ENCODE data around the gene SERPINA3.
"Not testable (repeated sequence)": the region's sequence is repeated elsewhere in the genome, so short reads cannot be mapped to it uniquely, and the experiment has no call there.

DNA sequence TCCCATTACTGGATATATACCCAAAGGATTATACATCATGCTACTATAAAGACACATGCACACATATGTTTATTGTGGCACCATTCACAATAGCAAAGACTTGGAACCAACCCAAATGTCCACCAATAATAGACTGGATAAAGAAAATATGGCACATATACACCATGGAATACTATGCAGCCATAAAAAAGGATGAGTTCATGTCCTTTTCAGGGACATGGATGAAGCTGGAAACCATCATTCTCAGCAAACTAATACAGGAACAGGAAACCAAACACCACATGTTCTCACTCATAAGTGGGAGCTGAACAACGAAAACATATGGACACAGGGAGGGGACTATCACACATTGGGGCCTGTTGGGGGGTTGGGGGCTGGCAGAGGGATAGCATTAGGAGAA is 3.2 kb upstream of the SERPINA3 start:
- TF ChIP-seq, protein P1, sequence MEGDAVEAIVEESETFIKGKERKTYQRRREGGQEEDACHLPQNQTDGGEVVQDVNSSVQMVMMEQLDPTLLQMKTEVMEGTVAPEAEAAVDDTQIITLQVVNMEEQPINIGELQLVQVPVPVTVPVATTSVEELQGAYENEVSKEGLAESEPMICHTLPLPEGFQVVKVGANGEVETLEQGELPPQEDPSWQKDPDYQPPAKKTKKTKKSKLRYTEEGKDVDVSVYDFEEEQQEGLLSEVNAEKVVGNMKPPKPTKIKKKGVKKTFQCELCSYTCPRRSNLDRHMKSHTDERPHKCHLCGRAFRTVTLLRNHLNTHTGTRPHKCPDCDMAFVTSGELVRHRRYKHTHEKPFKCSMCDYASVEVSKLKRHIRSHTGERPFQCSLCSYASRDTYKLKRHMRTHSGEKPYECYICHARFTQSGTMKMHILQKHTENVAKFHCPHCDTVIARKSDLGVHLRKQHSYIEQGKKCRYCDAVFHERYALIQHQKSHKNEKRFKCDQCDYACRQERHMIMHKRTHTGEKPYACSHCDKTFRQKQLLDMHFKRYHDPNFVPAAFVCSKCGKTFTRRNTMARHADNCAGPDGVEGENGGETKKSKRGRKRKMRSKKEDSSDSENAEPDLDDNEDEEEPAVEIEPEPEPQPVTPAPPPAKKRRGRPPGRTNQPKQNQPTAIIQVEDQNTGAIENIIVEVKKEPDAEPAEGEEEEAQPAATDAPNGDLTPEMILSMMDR (conservative IDR thresholded peaks at IDR 0.05 in 1 of 2, IDR thresholded peaks at IDR 0.05 in 1 of 2; ENCODE audit: extremely low read depth in 1 of 2, insufficient read depth in 1 of 2, low read depth in 1 of 2, low read length in 2 of 2), result not testable (repeated sequence)
- not testable (repeated sequence) for TF ChIP-seq EZH2 (IDR thresholded peaks at IDR 0.05; ENCODE audit: borderline replicate concordance, low read length)
